ENCODE measurements around the gene CCDC14. TPM values are rescaled to one million over a fixed set of nuclear protein-coding genes. Genes with fewer than 3 reads are reported as not detected.

Gene CCDC14
- total and polyA plus RNA-seq, 10 donors = 13.6 to 53.9 (median 27.4) TPM

GRCh38 chr3:123870033-123870432 lies 91.0 kb downstream of the CCDC14 start:
- no peak overlapping the region for H3K27ac ChIP-seq
- no peaks in the 10 kb centered on the region for H3K4me1 ChIP-seq
- no peak overlapping the region for H3K4me3 ChIP-seq
- TF ChIP-seq POLR2A (IDR thresholded peaks at IDR 0.05) (no peak), CTCF (IDR thresholded peaks at IDR 0.05 in 8 of 11, conservative IDR thresholded peaks at IDR 0.05 in 3 of 11) (no peak), POLR2AphosphoS5 (IDR thresholded peaks at IDR 0.05) (no peak)
- peaks cover 0 to 7% (median 0%) of the 10 kb centered on the region in 8 donors for H3K9me3 ChIP-seq
- DNase-seq = no peak
- WGBS, 5 donors = 50 to 75% (median 64%) methylated on average over 1 of the region's 1 CpG
- intact Hi-C loops (cut with DNase I; ENCODE audit: low total_unique reads) = no loop called here
- no peaks in the 10 kb centered on the region for H3K36me3 ChIP-seq
- H3K27me3 ChIP-seq (replicated peaks in 1 of 7) = no peaks in the 10 kb centered on the region

GRCh38 chr3:123869165-123869564 lies 91.9 kb downstream of the CCDC14 start:
- Histone ChIP-seq H3K9me3 (peaks cover 0 to 7% (median 0%) of the 10 kb centered on the region in 8 donors), H3K27ac (no peak overlapping the region), H3K36me3 (no peaks in the 10 kb centered on the region), H3K27me3 (replicated peaks in 1 of 7) (no peaks in the 10 kb centered on the region), H3K4me3 (no peak overlapping the region), H3K4me1 (no peaks in the 10 kb centered on the region)
- intact Hi-C loops (cut with DNase I; ENCODE audit: low total_unique reads) = no loop called here
- WGBS, 5 donors = 60 to 79% (median 70%) methylated on average over 1 of the region's 1 CpG
- DNase-seq = no peak
- TF ChIP-seq POLR2AphosphoS5 (IDR thresholded peaks at IDR 0.05) (no peak), CTCF (IDR thresholded peaks at IDR 0.05 in 8 of 11, conservative IDR thresholded peaks at IDR 0.05 in 3 of 11) (no peak), POLR2A (IDR thresholded peaks at IDR 0.05) (no peak)

DNA sequence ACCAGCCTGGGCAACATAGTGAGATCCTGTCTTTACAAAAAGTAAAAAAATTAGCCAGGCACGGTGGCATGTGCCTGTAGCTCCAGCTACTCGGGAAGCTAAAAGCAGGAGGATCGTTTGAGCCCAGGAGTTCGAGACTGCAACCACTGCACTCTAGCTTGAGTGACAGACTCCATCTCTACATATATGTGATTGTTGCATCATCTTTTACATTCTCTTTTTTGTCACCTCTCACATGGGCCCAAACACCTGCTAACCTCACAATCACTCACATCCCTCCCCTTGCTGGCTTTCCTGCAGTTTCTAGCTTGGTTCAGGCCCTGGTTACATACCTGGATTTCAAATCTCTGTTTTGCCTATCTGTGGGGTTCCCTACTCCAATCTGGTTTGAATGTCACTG lies 96.3 kb downstream of the CCDC14 start:
- Histone ChIP-seq H3K4me3 (no peak overlapping the region), H3K4me1 (no peaks in the 10 kb centered on the region), H3K27ac (no peak overlapping the region), H3K36me3 (no peaks in the 10 kb centered on the region), H3K27me3 (replicated peaks in 1 of 7) (no peaks in the 10 kb centered on the region), H3K9me3 (peaks cover 0 to 7% (median 0%) of the 10 kb centered on the region in 8 donors)
- DNase-seq = no peak
- no peak for TF ChIP-seq POLR2AphosphoS5 (IDR thresholded peaks at IDR 0.05)
- TF ChIP-seq CTCF (IDR thresholded peaks at IDR 0.05 in 8 of 11, conservative IDR thresholded peaks at IDR 0.05 in 3 of 11) = no peak
- TF ChIP-seq POLR2A (IDR thresholded peaks at IDR 0.05) = no peak
- WGBS, 5 donors = 88 to 97% (median 92%) methylated on average over 4 of the region's 4 CpGs
- intact Hi-C loops (cut with DNase I; ENCODE audit: low total_unique reads) = no loop called here

Other genes with a start within 250 kb of the CCDC14 start
- gene MYLK, start 76.9 kb downstream of the CCDC14 start, total RNA-seq = 100 to 1,000 TPM; 117 to 343 (median 185) TPM
- 10 to 100 TPM; 11.1 to 23.2 (median 22.6) TPM for gene MYLK, start 76.9 kb downstream of the CCDC14 start, polyA plus RNA-seq
- not detected for gene ROPN1, start 30.9 kb upstream of the CCDC14 start, total RNA-seq
- under 1 TPM in 1 of 3 donors, not detected in 2; 0.06 TPM for gene ROPN1, start 30.9 kb upstream of the CCDC14 start, polyA plus RNA-seq
- 100 to 1,000 TPM in 6 of 7 donors, 10 to 100 TPM in 1; 83.9 to 235 (median 180) TPM for gene KALRN, start 72.1 kb upstream of the CCDC14 start, total RNA-seq
- 10 to 100 TPM in 1 of 3 donors, 1 to 10 TPM in 2; 6.3 to 19.6 (median 8.5) TPM for gene KALRN, start 72.1 kb upstream of the CCDC14 start, polyA plus RNA-seq

Measured in spleen (tissue), 11 donors.